Measurements from ENCODE around the gene MYH7B. TPM values are rescaled to one million over a fixed set of nuclear protein-coding genes. Genes with fewer than 3 reads are reported as not detected.

The MYH7B gene
- total RNA-seq, 1 experiment from 2014 or later: 0.22 TPM

GRCh38 chr20:34990231-34990630 is 34.6 kb downstream of the MYH7B start:
- no peak overlapping the region for H2BK15ac ChIP-seq (ENCODE audit: low read depth, low read length)
- no peak overlapping the region for H3K18ac ChIP-seq (ENCODE audit: insufficient read length, low read depth, low read length)
- H3K9ac ChIP-seq (ENCODE audit: extremely low read depth, insufficient read length, low read length): no peak overlapping the region
- no peaks in the 10 kb centered on the region for H3K23me2 ChIP-seq (ENCODE audit: insufficient read length, low read depth, low read length, poor library complexity, severe bottlenecking)
- WGBS (ENCODE audit: extremely low coverage, insufficient read length, low lambda C conversion rate): no CpG with 5 or more reads among the region's 11 CpGs
- no peaks in the 10 kb centered on the region for H3K79me1 ChIP-seq (ENCODE audit: insufficient read depth, low read depth, low read length, poor library complexity, severe bottlenecking)
- H3K23ac ChIP-seq (ENCODE audit: insufficient read length, low read depth, low read length): no peak overlapping the region
- no peak overlapping the region for H4K91ac ChIP-seq (ENCODE audit: insufficient read length, low read depth, low read length)
- no peak overlapping the region for H2AK5ac ChIP-seq (ENCODE audit: insufficient read length, low read length)
- no peak overlapping the region for H3K4ac ChIP-seq (ENCODE audit: low read depth, low read length)
- no peaks in the 10 kb centered on the region for H3K27me3 ChIP-seq (ENCODE audit: insufficient read depth, low read length)
- H3K36me3 Mint-ChIP-seq (ENCODE audit: insufficient read depth in 1 of 3, low read depth in 3 of 3): peaks cover 0 to 10% (median 2%) of the 10 kb centered on the region in 3 experiments; a peak in 3 of 7 replicates
- no peak overlapping the region for H2BK12ac ChIP-seq (ENCODE audit: insufficient read length, low read depth, low read length)
- TF ChIP-seq, protein P1, sequence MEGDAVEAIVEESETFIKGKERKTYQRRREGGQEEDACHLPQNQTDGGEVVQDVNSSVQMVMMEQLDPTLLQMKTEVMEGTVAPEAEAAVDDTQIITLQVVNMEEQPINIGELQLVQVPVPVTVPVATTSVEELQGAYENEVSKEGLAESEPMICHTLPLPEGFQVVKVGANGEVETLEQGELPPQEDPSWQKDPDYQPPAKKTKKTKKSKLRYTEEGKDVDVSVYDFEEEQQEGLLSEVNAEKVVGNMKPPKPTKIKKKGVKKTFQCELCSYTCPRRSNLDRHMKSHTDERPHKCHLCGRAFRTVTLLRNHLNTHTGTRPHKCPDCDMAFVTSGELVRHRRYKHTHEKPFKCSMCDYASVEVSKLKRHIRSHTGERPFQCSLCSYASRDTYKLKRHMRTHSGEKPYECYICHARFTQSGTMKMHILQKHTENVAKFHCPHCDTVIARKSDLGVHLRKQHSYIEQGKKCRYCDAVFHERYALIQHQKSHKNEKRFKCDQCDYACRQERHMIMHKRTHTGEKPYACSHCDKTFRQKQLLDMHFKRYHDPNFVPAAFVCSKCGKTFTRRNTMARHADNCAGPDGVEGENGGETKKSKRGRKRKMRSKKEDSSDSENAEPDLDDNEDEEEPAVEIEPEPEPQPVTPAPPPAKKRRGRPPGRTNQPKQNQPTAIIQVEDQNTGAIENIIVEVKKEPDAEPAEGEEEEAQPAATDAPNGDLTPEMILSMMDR (conservative IDR thresholded peaks at IDR 0.05): no peak
- H2BK20ac ChIP-seq (ENCODE audit: low read depth, low read length, poor library complexity, severe bottlenecking): no peak overlapping the region
- H3K4me1 Mint-ChIP-seq: peaks cover 20 to 22% of the 10 kb centered on the region in 2 experiments
- H3K9me3 ChIP-seq (ENCODE audit: control insufficient read depth, low read depth, low read length): no peaks in the 10 kb centered on the region
- no peak overlapping the region for H3K56ac ChIP-seq (ENCODE audit: insufficient read length, low read depth, low read length)
- DNase-seq: no peak
- no peaks in the 10 kb centered on the region; the same call in 1 of the 2 replicates for H3K4me1 ChIP-seq (ENCODE audit: insufficient read depth, low read length)
- H3K27me3 Mint-ChIP-seq (ENCODE audit: low read depth): peaks cover 36% of the 10 kb centered on the region
- H4K5ac ChIP-seq (ENCODE audit: insufficient read length, low read depth, low read length): no peak overlapping the region
- no peaks in the 10 kb centered on the region for H4K20me1 ChIP-seq (ENCODE audit: control insufficient read depth, insufficient read depth, insufficient read length)
- no peak overlapping the region for H2BK120ac ChIP-seq (ENCODE audit: low read depth, low read length, poor library complexity, severe bottlenecking)
- no peak overlapping the region for H3K4me3 Mint-ChIP-seq
- no peak overlapping the region for H3K4me2 ChIP-seq (ENCODE audit: insufficient read depth, insufficient read length, low read length)
- no peak overlapping the region for H3T11ph ChIP-seq (ENCODE audit: low read length)
- H3K79me2 ChIP-seq (ENCODE audit: insufficient read depth, low read length): no peaks in the 10 kb centered on the region
- H4K8ac ChIP-seq (replicated peaks; ENCODE audit: insufficient read length, low read depth, low read length): no peak overlapping the region
- no peak overlapping the region for H3K27ac ChIP-seq (ENCODE audit: insufficient read length, low read depth, low read length)
- peak overlapping the region in 1 of 3 experiments; percentile 69; a peak in 1 of 7 replicates for H3K27ac Mint-ChIP-seq
- H3K9me3 Mint-ChIP-seq: no peaks in the 10 kb centered on the region
- H3K14ac ChIP-seq (ENCODE audit: insufficient read depth, low read length): no peak overlapping the region
- no peak overlapping the region for H2AFZ ChIP-seq (ENCODE audit: low read length)
- no peak overlapping the region for H2BK5ac ChIP-seq (ENCODE audit: insufficient read length, low read length)
